ENCODE measurements around the gene PRPF39. TPM values are rescaled to one million over a fixed set of nuclear protein-coding genes. Genes with fewer than 3 reads are reported as not detected.

Gene PRPF39
- 18.6 and 36.8 TPM in 2 replicates for total RNA-seq (2014; rRNA removed; shearing (Covaris generic))
- 17.5 and 19.8 TPM in 2 replicates for polyA plus RNA-seq (2016; fragmentation: Nextera tagmentation; extraction: Ambion mirVana)

GRCh38 chr14:45083976-45084722, at the start of gene PRPF39:
Gene PRPF39, plus strand, starts transcription at chr14:45084116. Its CDS starts 11,124 bp downstream, at chr14:45095240.
- H3F3A ChIP-seq (ENCODE audit: insufficient read depth): peaks cover 23% of the 10 kb centered on the region
- peak within 1 kb of the TSS; percentile 98 for H3K4me2 ChIP-seq (ENCODE audit: unreplicated experiment)
- peak within 1 kb of the TSS; percentile 94 for H3K4me3 ChIP-seq
- no peaks in the 10 kb centered on the region for H3K9me2 ChIP-seq (ENCODE audit: insufficient read depth)
- H3K27me3 ChIP-seq (replicated peaks; ENCODE audit: insufficient read depth): no peaks in the 10 kb centered on the region
- H3K9me3 ChIP-seq (ENCODE audit: low read depth): no peaks in the 10 kb centered on the region
- H3K27ac ChIP-seq: peak within 1 kb of the TSS; percentile 78
- H3K9ac ChIP-seq: peak within 1 kb of the TSS; percentile 91
- 1% methylated on average over 26 to 42 of the region's 49 CpGs for WGBS, 2 experiments (ENCODE audit: low coverage in 1 of 2, low lambda C conversion rate in 2 of 2, missing lambda C conversion rate in 2 of 2)
- DNase-seq: peak; percentile 98
- TF ChIP-seq EZH2phosphoT487 (IDR thresholded peaks at IDR 0.05; ENCODE audit: insufficient read depth, low read depth) (no peak), EZH2 (IDR thresholded peaks at IDR 0.05; ENCODE audit: insufficient read depth, poor library complexity, severe bottlenecking) (no peak)
- no peaks in the 10 kb centered on the region for H3K36me3 ChIP-seq (ENCODE audit: low read depth)
- in situ Hi-C loops (cut with MboI): no loop called here
- peaks cover 52% of the 10 kb centered on the region for H3K79me2 ChIP-seq (ENCODE audit: insufficient read depth)
- H4K20me1 ChIP-seq (ENCODE audit: insufficient read depth): peaks cover 27% of the 10 kb centered on the region
- H2AFZ ChIP-seq: peak within 1 kb of the TSS; percentile 99
- H3K4me1 ChIP-seq (ENCODE audit: insufficient read depth): peaks cover 18% of the 10 kb centered on the region

- Histone ChIP-seq H3K27ac (no peak overlapping the region), H3K4me1 (ENCODE audit: insufficient read depth) (no peaks in the 10 kb centered on the region), H4K20me1 (ENCODE audit: insufficient read depth) (no peaks in the 10 kb centered on the region), H3K9me3 (ENCODE audit: low read depth) (no peaks in the 10 kb centered on the region), H3K36me3 (ENCODE audit: low read depth) (peaks cover 10% of the 10 kb centered on the region; the same call in 1 of the 2 replicates), H2AFZ (no peak overlapping the region), H3K4me3 (no peak overlapping the region), H3K4me2 (ENCODE audit: unreplicated experiment) (no peak overlapping the region), H3K9me2 (ENCODE audit: insufficient read depth) (no peaks in the 10 kb centered on the region), H3F3A (ENCODE audit: insufficient read depth) (no peaks in the 10 kb centered on the region), H3K9ac (no peak overlapping the region), H3K79me2 (ENCODE audit: insufficient read depth) (no peaks in the 10 kb centered on the region), H3K27me3 (replicated peaks; ENCODE audit: insufficient read depth) (no peaks in the 10 kb centered on the region)
- TF ChIP-seq EZH2 (IDR thresholded peaks at IDR 0.05; ENCODE audit: insufficient read depth, poor library complexity, severe bottlenecking): no peak
- no peak for DNase-seq
- in situ Hi-C loops (cut with MboI): no loop called here
These were observed 49.2 kb upstream of the PRPF39 start for GRCh38 chr14:45034730-45035129.

GRCh38 chr14:45038256-45038655, 45.7 kb upstream of the PRPF39 start:
- TF ChIP-seq EZH2phosphoT487 (IDR thresholded peaks at IDR 0.05; ENCODE audit: insufficient read depth, low read depth) (no peak), EZH2 (IDR thresholded peaks at IDR 0.05; ENCODE audit: insufficient read depth, poor library complexity, severe bottlenecking) (no peak)
- H4K20me1 ChIP-seq (ENCODE audit: insufficient read depth): no peaks in the 10 kb centered on the region
- no peak overlapping the region for H3K4me3 ChIP-seq
- no peak overlapping the region for H3K4me2 ChIP-seq (ENCODE audit: unreplicated experiment)
- H3K27ac ChIP-seq: no peak overlapping the region
- WGBS, 2 experiments (ENCODE audit: low coverage in 1 of 2, low lambda C conversion rate in 2 of 2, missing lambda C conversion rate in 2 of 2): 93 to 100% methylated on average over 5 of the region's 5 CpGs
- in situ Hi-C loops (cut with MboI): no loop called here
- no peak overlapping the region for H2AFZ ChIP-seq
- H3K9me3 ChIP-seq (ENCODE audit: low read depth): no peaks in the 10 kb centered on the region
- H3K4me1 ChIP-seq (ENCODE audit: insufficient read depth): no peaks in the 10 kb centered on the region
- H3K9me2 ChIP-seq (ENCODE audit: insufficient read depth): no peaks in the 10 kb centered on the region
- H3K79me2 ChIP-seq (ENCODE audit: insufficient read depth): no peaks in the 10 kb centered on the region
- H3K9ac ChIP-seq: no peak overlapping the region
- H3F3A ChIP-seq (ENCODE audit: insufficient read depth): no peaks in the 10 kb centered on the region
- no peaks in the 10 kb centered on the region for H3K27me3 ChIP-seq (replicated peaks; ENCODE audit: insufficient read depth)
- no peak for DNase-seq
- peaks cover 5% of the 10 kb centered on the region; the same call in 1 of the 2 replicates for H3K36me3 ChIP-seq (ENCODE audit: low read depth)

GRCh38 chr14:45038865-45039264, 45.1 kb upstream of the PRPF39 start:
- Histone ChIP-seq H3K79me2 (ENCODE audit: insufficient read depth) (no peaks in the 10 kb centered on the region), H4K20me1 (ENCODE audit: insufficient read depth) (no peaks in the 10 kb centered on the region), H2AFZ (no peak overlapping the region), H3K4me2 (ENCODE audit: unreplicated experiment) (no peak overlapping the region), H3K9me3 (ENCODE audit: low read depth) (no peaks in the 10 kb centered on the region), H3K27ac (no peak overlapping the region), H3F3A (ENCODE audit: insufficient read depth) (no peaks in the 10 kb centered on the region), H3K27me3 (replicated peaks; ENCODE audit: insufficient read depth) (no peaks in the 10 kb centered on the region), H3K4me3 (no peak overlapping the region), H3K4me1 (ENCODE audit: insufficient read depth) (no peaks in the 10 kb centered on the region), H3K9me2 (ENCODE audit: insufficient read depth) (no peaks in the 10 kb centered on the region), H3K36me3 (ENCODE audit: low read depth) (peaks cover 6% of the 10 kb centered on the region; the same call in 1 of the 2 replicates), H3K9ac (no peak overlapping the region)
- TF ChIP-seq EZH2phosphoT487 (IDR thresholded peaks at IDR 0.05; ENCODE audit: insufficient read depth, low read depth): no peak
- TF ChIP-seq EZH2 (IDR thresholded peaks at IDR 0.05; ENCODE audit: insufficient read depth, poor library complexity, severe bottlenecking): no peak
- 95 to 98% methylated on average over 5 of the region's 5 CpGs for WGBS, 2 experiments (ENCODE audit: low coverage in 1 of 2, low lambda C conversion rate in 2 of 2, missing lambda C conversion rate in 2 of 2)
- DNase-seq: no peak
- in situ Hi-C loops (cut with MboI): no loop called here
